Mesenchymal stem cell (in vitro differentiated cells and primary cell): ENCODE measurements around the gene HMGB4. TPM values are rescaled to one million over a fixed set of nuclear protein-coding genes. Genes with fewer than 3 reads are reported as not detected.

Experiments used
- DNase-seq: peaks from one replicate; pipeline ENCODE4 v3.0.0-alpha.2; 2013
- H2AFZ ChIP-seq: one replicate; pipeline ENCODE4 v1.6.1; 2013; ENCODE audit warnings: low read depth, mild to moderate bottlenecking, control low read depth, inconsistent platforms, low read length, moderate library complexity
- H2AK5ac ChIP-seq: 2 replicates; pipeline ENCODE4 v1.6.1; 2013; ENCODE audit warnings: low read length, moderate library complexity, mild to moderate bottlenecking, inconsistent platforms; ENCODE audit not compliant: severe bottlenecking
- H2BK120ac ChIP-seq: one replicate; pipeline ENCODE4 v1.6.1; 2013; ENCODE audit warnings: low read depth, mild to moderate bottlenecking, inconsistent platforms, low read length, moderate library complexity
- H2BK12ac ChIP-seq, 2 experiments: one replicate each; pipeline ENCODE4 v1.6.1; 2013; ENCODE audit warnings: inconsistent platforms in 2 of 2, low read length in 2 of 2, mild to moderate bottlenecking in 2 of 2, moderate library complexity in 2 of 2, control low read depth in 1 of 2
- H2BK15ac ChIP-seq: one replicate; pipeline ENCODE4 v1.6.1; 2013; ENCODE audit warnings: mild to moderate bottlenecking, low read depth, inconsistent platforms; ENCODE audit not compliant: poor library complexity, severe bottlenecking
- H2BK5ac ChIP-seq: 2 replicates; pipeline ENCODE4 v1.6.1; 2013; ENCODE audit warnings: low read depth, mild to moderate bottlenecking, low read length, control low read depth, inconsistent platforms; ENCODE audit not compliant: poor library complexity, severe bottlenecking
- H3K14ac ChIP-seq, 2 experiments: one replicate each; pipeline ENCODE4 v1.6.1; 2013; ENCODE audit warnings: inconsistent platforms in 2 of 2, low read length in 2 of 2, control low read depth in 1 of 2, mild to moderate bottlenecking in 1 of 2, moderate library complexity in 1 of 2
- H3K18ac ChIP-seq, 2 experiments: one replicate each; pipeline ENCODE4 v1.6.1; 2013; ENCODE audit warnings: inconsistent platforms in 2 of 2, low read length in 2 of 2, control low read depth in 1 of 2, low read depth in 1 of 2, mild to moderate bottlenecking in 1 of 2
- H3K23ac ChIP-seq, 2 experiments: one replicate each; pipeline ENCODE4 v1.6.1; 2013; ENCODE audit warnings: inconsistent platforms in 2 of 2, low read length in 2 of 2, mild to moderate bottlenecking in 2 of 2, moderate library complexity in 2 of 2, control low read depth in 1 of 2
- H3K27ac ChIP-seq: 2 replicates; pipeline ENCODE4 v1.5.1; 2013; ENCODE audit warnings: mild to moderate bottlenecking, moderate library complexity, low read length, control low read depth, inconsistent platforms; ENCODE audit not compliant: poor library complexity, severe bottlenecking
- H3K27me3 ChIP-seq, 2 experiments: 2 replicates each; pipeline versions ENCODE4 v1.6.1 to v1.7.0; 2013; ENCODE audit warnings: low read length in 2 of 2, mild to moderate bottlenecking in 2 of 2, moderate library complexity in 2 of 2, control low read depth in 1 of 2, inconsistent platforms in 1 of 2; ENCODE audit not compliant: control insufficient read depth in 1 of 2, insufficient read depth in 1 of 2
- H3K36me3 ChIP-seq, 2 experiments: 2 replicates each; pipeline versions ENCODE4 v1.6.1 to v1.7.0; 2013; ENCODE audit warnings: low read length in 2 of 2, control low read depth in 1 of 2, inconsistent platforms in 1 of 2, low read depth in 1 of 2, mild to moderate bottlenecking in 1 of 2; ENCODE audit not compliant: insufficient read depth in 2 of 2, control insufficient read depth in 1 of 2
- H3K4ac ChIP-seq, 2 experiments: one replicate each; pipeline ENCODE4 v1.6.1; 2013; ENCODE audit warnings: inconsistent platforms in 2 of 2, low read length in 2 of 2, mild to moderate bottlenecking in 2 of 2, moderate library complexity in 2 of 2, control low read depth in 1 of 2, low read depth in 1 of 2
- H3K4me1 ChIP-seq: 2 replicates; pipeline ENCODE4 v1.6.1; 2013; ENCODE audit warnings: low read depth, low read length, control low read depth; ENCODE audit not compliant: control insufficient read depth, insufficient read depth
- H3K4me2 ChIP-seq: 2 replicates; pipeline ENCODE4 v1.6.1; 2013; ENCODE audit warnings: low read length, mild to moderate bottlenecking, inconsistent platforms; ENCODE audit not compliant: poor library complexity, severe bottlenecking
- H3K4me3 ChIP-seq, 2 experiments: 2 replicates each; pipeline versions ENCODE4 v1.5.1 to v1.7.0; 2013; ENCODE audit warnings: low read length in 2 of 2, mild to moderate bottlenecking in 2 of 2, control low read depth in 1 of 2, low read depth in 1 of 2; ENCODE audit not compliant: insufficient read depth in 1 of 2
- H3K79me1 ChIP-seq: replicated peaks from 2 replicates; pipeline ENCODE4 v1.6.1; 2013; ENCODE audit warnings: mild to moderate bottlenecking, control low read depth, low read length, inconsistent platforms; ENCODE audit not compliant: poor library complexity, severe bottlenecking
- H3K9ac ChIP-seq: 2 replicates; pipeline ENCODE4 v1.7.0; 2013; ENCODE audit warnings: mild to moderate bottlenecking, low read length, moderate library complexity
- H3K9me3 ChIP-seq: 2 replicates; pipeline ENCODE4 v1.7.0; 2013; ENCODE audit warnings: mild to moderate bottlenecking, low read length; ENCODE audit not compliant: control insufficient read depth
- H4K8ac ChIP-seq: one replicate; pipeline ENCODE4 v1.6.1; 2013; ENCODE audit warnings: inconsistent platforms, mild to moderate bottlenecking, low read length, moderate library complexity
- H4K91ac ChIP-seq: one replicate; pipeline ENCODE4 v1.6.1; 2013; ENCODE audit warnings: mild to moderate bottlenecking, low read length, inconsistent platforms
- whole genome bisulfite sequencing: methylation state at CpG from one replicate; pipeline ENCODE4 v1.1.7; 2013; ENCODE audit warnings: mixed read lengths; 5-methylcytosine and 5-hydroxymethylcytosine counted together
- polyA plus RNA-seq, 2 experiments: library from polyadenylated mRNA; stranded (reverse); fragments of 200-250 nt; gene quantifications; one replicate each; pipeline ENCODE4 v1.2.3, GENCODE V29; 2013

Gene HMGB4
- polyA plus RNA-seq (2013, experiment 1 of 2) = not detected
- polyA plus RNA-seq (2013, experiment 2 of 2) = not detected

GRCh38 chr1:33863779-33864178, at the start of gene HMGB4:
Gene HMGB4 (plus strand): TSS chr1:33864079. CDS start chr1:33864192, 113 bp downstream.
- Histone ChIP-seq H2BK15ac (no peak within 1 kb of the TSS), H2BK120ac (no peak within 1 kb of the TSS), H3K18ac (no peak within 1 kb of the TSS), H3K27me3 (no peaks in the 10 kb centered on the region), H3K9ac (no peak within 1 kb of the TSS), H3K36me3 (no peaks in the 10 kb centered on the region), H3K23ac (no peak within 1 kb of the TSS), H3K27ac (no peak within 1 kb of the TSS), H4K8ac (no peak within 1 kb of the TSS), H3K4ac (no peak within 1 kb of the TSS), H3K79me1 (no peaks in the 10 kb centered on the region), H2AK5ac (no peak within 1 kb of the TSS), H3K4me2 (no peak within 1 kb of the TSS), H3K4me3 (no peak within 1 kb of the TSS), H4K91ac (no peak within 1 kb of the TSS), H2AFZ (no peak within 1 kb of the TSS), H2BK12ac (no peak within 1 kb of the TSS), H3K9me3 (no peaks in the 10 kb centered on the region), H3K14ac (no peak within 1 kb of the TSS), H3K4me1 (no peaks in the 10 kb centered on the region), H2BK5ac (no peak within 1 kb of the TSS)
- 62% methylated on average over 3 of the region's 3 CpGs for WGBS
- no peak for DNase-seq

- no peak overlapping the region for H2BK15ac ChIP-seq
- no peak overlapping the region for H2BK120ac ChIP-seq
These were observed 49.7 kb upstream of the HMGB4 start for GRCh38 chr1:33814166-33814565.

GRCh38 chr1:33815061-33815460, 48.8 kb upstream of the HMGB4 start:
- no peak overlapping the region for H2BK15ac ChIP-seq
- no peak overlapping the region for H3K27ac ChIP-seq
- peaks cover 0 to 37% of the 10 kb centered on the region in 2 experiments for H3K36me3 ChIP-seq
- no peak overlapping the region for H3K4me2 ChIP-seq
- DNase-seq = no peak
- no peak overlapping the region for H4K8ac ChIP-seq
- no peak overlapping the region for H3K4ac ChIP-seq
- H3K9ac ChIP-seq = no peak overlapping the region
- H2AFZ ChIP-seq = no peak overlapping the region
- no peak overlapping the region for H3K14ac ChIP-seq
- no peaks in the 10 kb centered on the region for H3K4me1 ChIP-seq
- WGBS = 40% methylated on average over 2 of the region's 4 CpGs
- peaks cover 12% of the 10 kb centered on the region for H3K9me3 ChIP-seq
- H2BK5ac ChIP-seq = no peak overlapping the region
- no peaks in the 10 kb centered on the region for H3K79me1 ChIP-seq
- no peak overlapping the region for H3K4me3 ChIP-seq
- H2BK120ac ChIP-seq = no peak overlapping the region
- H4K91ac ChIP-seq = no peak overlapping the region
- no peak overlapping the region for H2AK5ac ChIP-seq
- no peak overlapping the region for H2BK12ac ChIP-seq
- no peak overlapping the region for H3K18ac ChIP-seq
- H3K27me3 ChIP-seq = no peaks in the 10 kb centered on the region
- H3K23ac ChIP-seq = no peak overlapping the region

More at GRCh38 chr1:33814166-33814565, 49.7 kb upstream of the HMGB4 start:
- Histone ChIP-seq H3K9me3 (peaks cover 21% of the 10 kb centered on the region), H2BK12ac (no peak overlapping the region), H4K91ac (no peak overlapping the region), H3K27ac (no peak overlapping the region), H3K23ac (no peak overlapping the region), H2BK5ac (no peak overlapping the region), H3K14ac (no peak overlapping the region), H3K4me1 (no peaks in the 10 kb centered on the region), H2AFZ (no peak overlapping the region), H3K4me2 (no peak overlapping the region), H3K4ac (no peak overlapping the region), H3K27me3 (no peaks in the 10 kb centered on the region), H3K4me3 (peak overlapping the region in 1 of 2 experiments; percentile 10), H3K36me3 (peaks cover 0 to 45% of the 10 kb centered on the region in 2 experiments), H4K8ac (no peak overlapping the region), H2AK5ac (no peak overlapping the region), H3K9ac (no peak overlapping the region), H3K79me1 (no peaks in the 10 kb centered on the region), H3K18ac (no peak overlapping the region)
- WGBS = 80% methylated on average over 2 of the region's 2 CpGs
- DNase-seq = no peak

- Histone ChIP-seq H3K4me3 (no peak overlapping the region), H4K91ac (no peak overlapping the region), H3K14ac (no peak overlapping the region), H4K8ac (no peak overlapping the region), H2BK12ac (no peak overlapping the region), H3K4ac (no peak overlapping the region), H3K27ac (no peak overlapping the region), H3K36me3 (peaks cover 0 to 21% of the 10 kb centered on the region in 2 experiments), H3K4me2 (no peak overlapping the region), H2AK5ac (no peak overlapping the region), H2BK5ac (no peak overlapping the region), H2BK120ac (no peak overlapping the region), H2AFZ (no peak overlapping the region), H3K4me1 (no peaks in the 10 kb centered on the region), H2BK15ac (no peak overlapping the region), H3K18ac (no peak overlapping the region), H3K9me3 (no peaks in the 10 kb centered on the region), H3K79me1 (no peaks in the 10 kb centered on the region), H3K9ac (no peak overlapping the region), H3K27me3 (no peaks in the 10 kb centered on the region), H3K23ac (no peak overlapping the region)
- DNase-seq = no peak
- WGBS = 59% methylated on average over 3 of the region's 3 CpGs
These were observed 45.8 kb upstream of the HMGB4 start for GRCh38 chr1:33818071-33818470.
